ENCODE results near the gene STOX2.
"Not testable (repeated sequence)": the region's sequence is repeated elsewhere in the genome, so short reads cannot be mapped to it uniquely, and the experiment has no call there.

Gene STOX2

GRCh38 chr4:183936574-183937345, 31.7 kb downstream of the STOX2 start:
- DNase-seq: no peak

GRCh38 chr4:183940864-183941263, 35.8 kb downstream of the STOX2 start:
- DNase-seq: no peak

GRCh38 chr4:183941964-183942363, 36.9 kb downstream of the STOX2 start:
- DNase-seq: no peak

- DNase-seq: no peak
Observed at GRCh38 chr4:183945741-183946140, 40.6 kb downstream of the STOX2 start.

- DNase-seq: no peak
Observed at GRCh38 chr4:183950536-183950935, 45.4 kb downstream of the STOX2 start.

- DNase-seq: not testable (repeated sequence)
Observed at GRCh38 chr4:183952652-183953051, 47.5 kb downstream of the STOX2 start.

- no peak for DNase-seq
Observed at GRCh38 chr4:183959319-183960045, 54.4 kb downstream of the STOX2 start.

GRCh38 chr4:183960046-183960420, 54.9 kb downstream of the STOX2 start:
- peak; percentile 49 for DNase-seq

- no peak for DNase-seq
Observed at GRCh38 chr4:183960962-183961541, 55.9 kb downstream of the STOX2 start.

GRCh38 chr4:183961795-183962194, 56.7 kb downstream of the STOX2 start:
- DNase-seq: no peak

- no peak for DNase-seq
Observed at GRCh38 chr4:183962419-183962818, 57.3 kb downstream of the STOX2 start.

- DNase-seq: no peak
Observed at GRCh38 chr4:183966371-183966770, 61.3 kb downstream of the STOX2 start.

- DNase-seq: no peak
Observed at GRCh38 chr4:183967266-183967665, 62.2 kb downstream of the STOX2 start.

GRCh38 chr4:183968502-183968901, 63.4 kb downstream of the STOX2 start:
- no peak for DNase-seq

- no peak for DNase-seq
Observed at GRCh38 chr4:183968931-183969330, 63.8 kb downstream of the STOX2 start.

GRCh38 chr4:183969596-183969995, 64.5 kb downstream of the STOX2 start:
- no peak for DNase-seq

- DNase-seq: peak; percentile 35
Observed at GRCh38 chr4:183971929-183972490, 66.9 kb downstream of the STOX2 start.

- no peak for DNase-seq
Observed at GRCh38 chr4:183977707-183978106, 72.6 kb downstream of the STOX2 start.

GRCh38 chr4:183984566-183984965, 79.5 kb downstream of the STOX2 start:
- DNase-seq: no peak

GRCh38 chr4:183985786-183986185, 80.7 kb downstream of the STOX2 start:
- DNase-seq: no peak

GRCh38 chr4:183986291-183986970, 81.3 kb downstream of the STOX2 start:
- no peak for DNase-seq
